ENCODE measurements around the gene ZNF599.
"Not testable (repeated sequence)": the region's sequence is repeated elsewhere in the genome, so short reads cannot be mapped to it uniquely, and the experiment has no call there.

ZNF599 gene

DNA sequence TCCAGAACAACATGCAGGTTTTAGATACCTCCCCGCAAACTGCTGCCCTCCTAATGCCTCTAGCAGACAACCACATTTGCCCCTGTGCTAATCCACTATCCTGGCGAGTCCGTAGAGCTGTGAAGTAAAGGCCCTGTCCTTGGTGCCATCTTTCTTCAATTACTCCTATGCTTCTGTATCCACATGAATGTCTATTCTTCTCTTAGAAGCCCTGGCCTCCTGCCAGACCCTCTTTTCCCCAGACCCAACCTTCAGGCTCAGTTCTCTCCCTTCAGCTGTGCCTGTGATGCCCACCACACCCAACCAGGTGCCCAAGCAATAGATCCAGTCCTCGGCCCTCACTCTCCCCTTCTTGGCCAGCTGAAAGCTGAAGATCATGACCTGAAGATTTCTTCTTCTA, 31.1 kb upstream of the ZNF599 start:
- TF ChIP-seq, protein P1, sequence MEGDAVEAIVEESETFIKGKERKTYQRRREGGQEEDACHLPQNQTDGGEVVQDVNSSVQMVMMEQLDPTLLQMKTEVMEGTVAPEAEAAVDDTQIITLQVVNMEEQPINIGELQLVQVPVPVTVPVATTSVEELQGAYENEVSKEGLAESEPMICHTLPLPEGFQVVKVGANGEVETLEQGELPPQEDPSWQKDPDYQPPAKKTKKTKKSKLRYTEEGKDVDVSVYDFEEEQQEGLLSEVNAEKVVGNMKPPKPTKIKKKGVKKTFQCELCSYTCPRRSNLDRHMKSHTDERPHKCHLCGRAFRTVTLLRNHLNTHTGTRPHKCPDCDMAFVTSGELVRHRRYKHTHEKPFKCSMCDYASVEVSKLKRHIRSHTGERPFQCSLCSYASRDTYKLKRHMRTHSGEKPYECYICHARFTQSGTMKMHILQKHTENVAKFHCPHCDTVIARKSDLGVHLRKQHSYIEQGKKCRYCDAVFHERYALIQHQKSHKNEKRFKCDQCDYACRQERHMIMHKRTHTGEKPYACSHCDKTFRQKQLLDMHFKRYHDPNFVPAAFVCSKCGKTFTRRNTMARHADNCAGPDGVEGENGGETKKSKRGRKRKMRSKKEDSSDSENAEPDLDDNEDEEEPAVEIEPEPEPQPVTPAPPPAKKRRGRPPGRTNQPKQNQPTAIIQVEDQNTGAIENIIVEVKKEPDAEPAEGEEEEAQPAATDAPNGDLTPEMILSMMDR (IDR thresholded peaks at IDR 0.05; ENCODE audit: insufficient read depth, low read length, poor library complexity, severe bottlenecking): no peak
- H3K27me3 ChIP-seq (replicated peaks; ENCODE audit: control insufficient read depth, insufficient read depth, low read length): no peaks in the 10 kb centered on the region
- H3K4me3 ChIP-seq (replicated peaks; ENCODE audit: low read depth, low read length): no peak overlapping the region
- no peaks in the 10 kb centered on the region for H3K36me3 ChIP-seq (ENCODE audit: control insufficient read depth, insufficient read depth, low read length)
- no peak for DNase-seq (ENCODE audit: extremely low read depth, insufficient read length)

DNA sequence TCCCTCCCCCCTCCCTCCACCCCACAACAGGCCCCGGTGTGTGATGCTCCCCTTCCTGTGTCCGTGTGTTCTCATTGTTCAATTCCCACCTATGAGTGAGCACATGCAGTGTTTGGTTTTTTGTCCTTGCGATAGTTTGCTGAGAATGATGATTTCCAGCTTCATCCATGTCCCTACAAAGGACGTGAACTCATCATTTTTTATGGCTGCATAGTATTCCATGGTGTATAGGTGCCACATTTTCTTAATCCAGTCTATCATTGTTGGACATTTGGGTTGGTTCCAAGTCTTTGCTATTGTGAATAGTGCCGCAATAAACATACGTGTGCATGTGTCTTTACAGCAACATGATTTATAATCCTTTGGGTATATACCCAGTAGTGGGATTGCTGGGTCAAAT, 23.9 kb upstream of the ZNF599 start:
- DNase-seq (ENCODE audit: extremely low read depth, insufficient read length); H3K27me3 ChIP-seq (replicated peaks; ENCODE audit: control insufficient read depth, insufficient read depth, low read length): not testable (repeated sequence)

DNA sequence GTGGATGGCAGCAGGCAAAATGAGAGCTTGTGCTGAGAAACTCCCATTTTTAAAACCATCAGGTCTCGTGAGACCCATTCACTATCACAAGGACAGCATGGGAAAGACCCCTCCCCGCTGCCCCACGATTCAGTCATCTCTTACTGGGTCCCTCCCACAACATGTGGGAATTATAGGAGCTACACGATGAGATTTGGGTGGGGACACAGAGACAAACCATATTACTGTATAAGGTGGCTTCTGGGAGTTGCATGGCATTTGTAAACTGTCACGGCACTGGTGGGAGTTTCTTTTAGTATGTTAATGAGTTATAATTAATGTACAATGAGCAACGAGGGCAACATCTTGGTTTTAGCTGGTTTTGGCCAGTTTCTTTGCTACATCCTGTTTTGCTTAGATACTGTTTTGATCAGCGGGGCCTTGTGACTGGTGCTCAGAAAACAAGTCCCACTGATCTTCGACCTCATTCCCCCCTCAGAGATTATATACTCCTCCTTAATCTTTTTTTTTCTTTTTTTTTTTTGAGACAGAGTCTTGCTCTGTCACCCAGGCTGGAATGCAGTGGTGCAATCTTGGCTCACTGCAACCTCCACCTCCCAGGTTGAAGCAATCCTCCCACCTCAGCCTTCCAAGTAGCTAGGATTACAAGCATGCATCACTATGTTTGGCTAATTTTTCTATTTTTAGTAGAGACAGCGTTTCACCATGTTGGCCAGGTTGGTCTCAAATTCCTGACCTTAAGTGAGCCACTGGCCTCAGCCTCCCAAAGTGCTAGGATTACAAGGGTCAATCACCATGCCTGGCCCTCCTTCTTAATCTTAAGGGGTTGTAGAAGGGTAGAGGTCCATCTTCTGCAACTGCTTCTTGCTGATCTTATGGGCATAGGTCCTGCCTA, 21.3 kb upstream of the ZNF599 start:
- H3K4me3 ChIP-seq (replicated peaks; ENCODE audit: low read depth, low read length): no peak overlapping the region
- H3K36me3 ChIP-seq (ENCODE audit: control insufficient read depth, insufficient read depth, low read length): no peaks in the 10 kb centered on the region
- H3K27me3 ChIP-seq (replicated peaks; ENCODE audit: control insufficient read depth, insufficient read depth, low read length): no peaks in the 10 kb centered on the region
- DNase-seq (ENCODE audit: extremely low read depth, insufficient read length): no peak
- TF ChIP-seq, protein P1 (IDR thresholded peaks at IDR 0.05; ENCODE audit: insufficient read depth, low read length, poor library complexity, severe bottlenecking): no peak

More for the DNA sequence above, 23.9 kb upstream of the ZNF599 start:
- not testable (repeated sequence) for H3K36me3 ChIP-seq (ENCODE audit: control insufficient read depth, insufficient read depth, low read length); H3K4me3 ChIP-seq (replicated peaks; ENCODE audit: low read depth, low read length)

DNA sequence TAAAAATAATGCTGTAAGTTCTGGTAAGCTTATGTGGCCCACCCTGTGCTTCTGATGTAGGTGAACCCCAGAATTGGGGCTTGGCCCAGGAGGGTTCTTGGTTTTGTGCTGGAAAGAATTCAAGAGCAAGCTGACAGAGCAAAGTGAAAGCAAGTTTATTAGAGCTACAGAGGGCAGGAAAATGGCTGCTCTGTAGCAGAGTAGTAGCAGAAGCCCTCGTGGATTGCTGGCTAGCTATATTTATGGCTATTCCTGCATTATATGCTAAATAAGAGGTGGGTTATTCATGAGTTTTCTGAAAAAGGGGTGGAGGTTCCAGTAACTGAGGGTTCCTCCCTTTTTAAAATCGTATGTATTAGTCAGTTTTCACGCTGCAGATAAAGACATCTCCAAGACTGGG, 20.6 kb upstream of the ZNF599 start:
- no peak overlapping the region for H3K4me3 ChIP-seq (replicated peaks; ENCODE audit: low read depth, low read length)
- no peaks in the 10 kb centered on the region for H3K36me3 ChIP-seq (ENCODE audit: control insufficient read depth, insufficient read depth, low read length)
- TF ChIP-seq, protein P1 (IDR thresholded peaks at IDR 0.05; ENCODE audit: insufficient read depth, low read length, poor library complexity, severe bottlenecking): no peak
- DNase-seq (ENCODE audit: extremely low read depth, insufficient read length): no peak
- H3K27me3 ChIP-seq (replicated peaks; ENCODE audit: control insufficient read depth, insufficient read depth, low read length): no peaks in the 10 kb centered on the region

DNA sequence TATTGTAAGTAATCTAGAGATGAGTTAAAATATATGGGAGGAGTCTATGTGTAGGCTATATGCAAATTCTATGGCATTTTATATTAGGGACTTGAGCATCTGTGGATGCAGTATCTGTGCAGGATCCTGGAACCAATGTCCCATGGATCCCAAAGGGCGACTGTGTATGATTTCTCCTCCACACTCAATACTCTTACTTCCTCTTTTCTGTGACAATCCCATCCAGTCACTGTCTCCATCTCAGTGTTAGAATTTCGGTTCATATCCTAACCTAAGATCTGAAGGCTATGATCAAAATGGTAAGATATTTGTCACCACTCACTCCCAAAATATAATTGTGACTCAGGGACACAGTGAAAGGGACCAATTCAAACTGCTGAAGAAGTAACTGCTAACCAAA, 15.1 kb upstream of the ZNF599 start:
- no peaks in the 10 kb centered on the region for H3K36me3 ChIP-seq (ENCODE audit: control insufficient read depth, insufficient read depth, low read length)
- no peaks in the 10 kb centered on the region for H3K27me3 ChIP-seq (replicated peaks; ENCODE audit: control insufficient read depth, insufficient read depth, low read length)
- TF ChIP-seq, protein P1 (IDR thresholded peaks at IDR 0.05; ENCODE audit: insufficient read depth, low read length, poor library complexity, severe bottlenecking): no peak

DNA sequence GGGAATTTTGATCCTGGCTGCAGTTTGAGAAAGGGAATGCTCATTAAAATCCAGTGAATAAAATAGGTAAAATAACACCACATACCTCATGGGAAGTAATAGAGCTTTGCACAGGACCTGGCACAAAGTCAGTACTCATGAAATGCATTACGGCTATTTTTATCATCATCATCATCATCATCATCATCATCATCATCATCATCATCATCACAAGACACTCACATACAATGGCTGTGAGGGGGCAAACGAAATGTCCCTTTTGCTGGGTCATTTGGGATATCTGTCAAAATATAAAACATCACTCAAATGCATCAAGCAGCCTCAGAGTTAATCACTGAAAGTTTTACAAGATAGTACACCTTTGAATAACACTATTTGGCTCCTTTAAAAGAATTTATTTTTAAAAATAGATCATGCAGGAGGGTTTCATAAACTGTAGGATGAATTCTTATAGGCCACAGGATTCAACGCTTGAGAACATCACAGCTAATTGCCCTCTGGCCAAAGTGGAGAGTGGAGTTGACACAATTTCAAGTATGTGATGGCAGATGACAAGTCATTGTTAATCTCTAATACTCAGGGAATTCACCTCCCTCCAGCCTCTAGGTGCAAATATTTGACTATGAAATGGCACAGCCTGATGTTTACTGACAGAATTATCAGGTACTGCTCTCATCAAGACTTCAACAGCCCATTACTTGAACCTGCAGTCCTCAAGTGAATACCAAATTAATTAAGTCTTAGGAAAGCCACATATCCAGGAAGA, 14.2 kb upstream of the ZNF599 start:
- TF ChIP-seq, protein P1 (IDR thresholded peaks at IDR 0.05; ENCODE audit: insufficient read depth, low read length, poor library complexity, severe bottlenecking): no peak
- H3K27me3 ChIP-seq (replicated peaks; ENCODE audit: control insufficient read depth, insufficient read depth, low read length): no peaks in the 10 kb centered on the region
- no peaks in the 10 kb centered on the region for H3K36me3 ChIP-seq (ENCODE audit: control insufficient read depth, insufficient read depth, low read length)
- no peak overlapping the region for H3K4me3 ChIP-seq (replicated peaks; ENCODE audit: low read depth, low read length)
- no peak for DNase-seq (ENCODE audit: extremely low read depth, insufficient read length)

More for the DNA sequence above, 15.1 kb upstream of the ZNF599 start:
- H3K4me3 ChIP-seq (replicated peaks; ENCODE audit: low read depth, low read length): no peak overlapping the region
- DNase-seq (ENCODE audit: extremely low read depth, insufficient read length): no peak
